ENCODE results near the gene SLC16A6.
"Not testable (repeated sequence)": the region's sequence is repeated elsewhere in the genome, so short reads cannot be mapped to it uniquely, and the experiment has no call there.

Gene SLC16A6

GRCh38 chr17:68222606-68223005 is 68.3 kb downstream of the SLC16A6 start:
- H3K4me3 ChIP-seq (ENCODE audit: low read depth, low read length): no peak overlapping the region
- DNase-seq (ENCODE audit: low read depth, low spot score): no peak
- no peak for TF ChIP-seq CTCF (IDR thresholded peaks at IDR 0.05; ENCODE audit: low read depth, low read length)
- in situ Hi-C loops (cut with HindIII; ENCODE audit: low sequenced_read_pairs): no loop called here

DNA sequence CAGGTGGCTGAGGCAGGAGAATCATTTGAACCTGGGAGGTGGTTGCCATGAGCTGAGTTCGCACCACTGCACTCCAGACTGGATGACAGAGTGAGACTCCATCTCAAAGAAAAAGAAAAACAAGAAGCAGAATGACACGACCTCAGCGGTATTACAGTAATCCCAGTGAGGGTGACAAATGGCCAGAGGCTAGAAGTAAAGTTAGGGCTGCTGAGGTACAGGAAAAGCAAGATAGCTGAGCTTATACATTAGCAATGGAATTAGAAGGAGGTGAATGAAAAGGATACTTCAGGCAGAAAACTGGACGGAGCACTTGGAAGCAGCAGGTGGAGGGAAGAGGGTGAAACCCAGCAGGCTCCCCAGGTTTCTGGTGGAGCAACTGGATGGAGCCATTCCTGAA is 69.1 kb downstream of the SLC16A6 start:
- in situ Hi-C loops (cut with HindIII; ENCODE audit: low sequenced_read_pairs): no loop called here
- TF ChIP-seq CTCF (IDR thresholded peaks at IDR 0.05; ENCODE audit: low read depth, low read length): no peak
- no peak overlapping the region for H3K4me3 ChIP-seq (ENCODE audit: low read depth, low read length)
- DNase-seq (ENCODE audit: low read depth, low spot score): no peak

- H3K4me3 ChIP-seq (ENCODE audit: low read depth, low read length); DNase-seq (ENCODE audit: low read depth, low spot score); in situ Hi-C loops (cut with HindIII; ENCODE audit: low sequenced_read_pairs): not testable (repeated sequence)
Observed at GRCh38 chr17:68220786-68221185, 70.1 kb downstream of the SLC16A6 start.

- DNase-seq (ENCODE audit: low read depth, low spot score); in situ Hi-C loops (cut with HindIII; ENCODE audit: low sequenced_read_pairs); H3K4me3 ChIP-seq (ENCODE audit: low read depth, low read length): not testable (repeated sequence)
Observed at GRCh38 chr17:68220186-68220585, 70.7 kb downstream of the SLC16A6 start.

- DNase-seq (ENCODE audit: low read depth, low spot score); H3K4me3 ChIP-seq (ENCODE audit: low read depth, low read length); in situ Hi-C loops (cut with HindIII; ENCODE audit: low sequenced_read_pairs): not testable (repeated sequence)
Observed at GRCh38 chr17:68219429-68219828, 71.5 kb downstream of the SLC16A6 start.
